OCI-LY3 (cell line): Measurements from ENCODE around the gene NEURL1B.

Source experiments
- CTCF ChIP-seq: fragments of 200-600, 300-600 bp; sonication (generic); IDR thresholded peaks from 2 replicates; pipeline ENCODE4 v1.5.1; 2014; ENCODE audit warnings: antibody characterized with exemption, low read length, low read depth
- EZH2phosphoT487 ChIP-seq: fragments of 200-600 bp; shearing (Covaris generic); IDR thresholded peaks from 2 replicates; pipeline ENCODE4 v1.6.1; 2018; ENCODE audit warnings: antibody characterized with exemption, mixed run types, low read depth

DNA sequence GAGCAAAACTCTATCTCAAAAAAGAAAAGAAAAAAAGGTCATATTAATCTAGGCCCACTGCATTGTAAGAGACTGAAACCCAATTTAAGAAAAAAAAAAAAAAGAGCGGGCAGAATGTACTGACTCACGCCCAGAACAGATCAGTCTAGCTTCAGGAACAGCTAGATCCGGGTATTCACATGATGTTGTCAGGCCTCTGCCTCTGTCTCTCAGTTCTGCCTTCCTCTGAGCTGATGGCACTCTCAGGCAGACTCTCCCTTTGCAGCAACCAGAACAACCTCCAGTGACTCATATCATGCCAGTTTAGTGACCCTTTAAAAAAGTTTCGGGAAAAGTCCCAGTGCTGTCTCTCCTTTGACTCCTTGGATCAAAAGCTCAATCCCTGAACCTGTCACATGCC is 53.0 kb downstream of the NEURL1B start:
- TF ChIP-seq CTCF = no peak
- TF ChIP-seq EZH2phosphoT487 = no peak
